NCI-H82 treated with DMSO at 0.1 percent for 48 hours (cell line): ENCODE results near the gene SLC5A9.

ENCODE experiments used
- DNase-seq: peaks from one replicate; lab custom pipeline; 2025; ENCODE audit not compliant: unreplicated experiment; lab: John Stamatoyannopoulos, UW

SLC5A9 gene

GRCh38 chr1:48222501-48223242, at the start of gene SLC5A9:
Gene SLC5A9, plus strand, starts transcription at chr1:48222716. Its CDS starts 21 bp downstream, at chr1:48222737.
- no peak for DNase-seq

- no peak for DNase-seq
Measured at GRCh38 chr1:48175116-48175515, 47.4 kb upstream of the SLC5A9 start.

GRCh38 chr1:48177257-48177656, 45.3 kb upstream of the SLC5A9 start:
- no peak for DNase-seq

GRCh38 chr1:48181669-48182367, 40.7 kb upstream of the SLC5A9 start:
- no peak for DNase-seq

GRCh38 chr1:48182439-48182838, 40.1 kb upstream of the SLC5A9 start:
- DNase-seq, result peak; percentile 77

- no peak for DNase-seq
Measured at GRCh38 chr1:48186306-48186839, 36.1 kb upstream of the SLC5A9 start.

- no peak for DNase-seq
Measured at GRCh38 chr1:48187969-48188563, 34.5 kb upstream of the SLC5A9 start.

GRCh38 chr1:48190881-48191280, 31.6 kb upstream of the SLC5A9 start:
- DNase-seq, result no peak

GRCh38 chr1:48194801-48195200, 27.7 kb upstream of the SLC5A9 start:
- DNase-seq, result no peak

- DNase-seq, result no peak
Measured at GRCh38 chr1:48196237-48196636, 26.3 kb upstream of the SLC5A9 start.

- DNase-seq, result no peak
Measured at GRCh38 chr1:48198970-48199369, 23.5 kb upstream of the SLC5A9 start.

- DNase-seq, result no peak
Measured at GRCh38 chr1:48200166-48200900, 22.2 kb upstream of the SLC5A9 start.

GRCh38 chr1:48202030-48202752, 20.3 kb upstream of the SLC5A9 start:
- peak; percentile 46 for DNase-seq

- DNase-seq, result no peak
Measured at GRCh38 chr1:48203287-48203900, 19.1 kb upstream of the SLC5A9 start.

- no peak for DNase-seq
Measured at GRCh38 chr1:48205522-48205921, 17.0 kb upstream of the SLC5A9 start.

GRCh38 chr1:48206371-48206770, 16.1 kb upstream of the SLC5A9 start:
- no peak for DNase-seq

- DNase-seq, result no peak
Measured at GRCh38 chr1:48207131-48207530, 15.4 kb upstream of the SLC5A9 start.

- DNase-seq, result no peak
Measured at GRCh38 chr1:48207536-48208075, 14.9 kb upstream of the SLC5A9 start.

GRCh38 chr1:48208251-48208650, 14.3 kb upstream of the SLC5A9 start:
- DNase-seq, result no peak

GRCh38 chr1:48208652-48209051, 13.9 kb upstream of the SLC5A9 start:
- DNase-seq, result no peak
